ENCODE data around the gene EIF4A3. TPM values are rescaled to one million over a fixed set of nuclear protein-coding genes. Genes with fewer than 3 reads are reported as not detected.
"Not testable (repeated sequence)": the region's sequence is repeated elsewhere in the genome, so short reads cannot be mapped to it uniquely, and the experiment has no call there.

The EIF4A3 gene
- total RNA-seq, 1 donor from 2014 or later: 90.1 TPM

GRCh38 chr17:80166446-80166845 lies 19.5 kb upstream of the EIF4A3 start:
- intact Hi-C loops (cut with DNase I): no loop called here

GRCh38 chr17:80164185-80164584 lies 17.3 kb upstream of the EIF4A3 start:
- intact Hi-C loops (cut with DNase I): no loop called here
- Histone ChIP-seq H3K4me3 (no peak overlapping the region), H3K4me1 (no peaks in the 10 kb centered on the region), H3K27ac (no peak overlapping the region), H3K36me3 (no peaks in the 10 kb centered on the region), H3K9me3 (no peaks in the 10 kb centered on the region), H3K27me3 (no peaks in the 10 kb centered on the region)
- no peak for DNase-seq (ENCODE audit: extremely low spot score in 2 of 2)
- TF ChIP-seq POLR2AphosphoS5 (IDR thresholded peaks at IDR 0.05; ENCODE audit: insufficient read depth in 1 of 2, low read depth in 1 of 2): no peak

More at GRCh38 chr17:80166446-80166845, 19.5 kb upstream of the EIF4A3 start:
- no peak for DNase-seq (ENCODE audit: extremely low spot score in 2 of 2)
- Histone ChIP-seq H3K27me3 (no peaks in the 10 kb centered on the region), H3K36me3 (no peaks in the 10 kb centered on the region), H3K27ac (no peak overlapping the region), H3K4me1 (no peaks in the 10 kb centered on the region), H3K9me3 (no peaks in the 10 kb centered on the region), H3K4me3 (no peak overlapping the region)
- no peak for TF ChIP-seq POLR2AphosphoS5 (IDR thresholded peaks at IDR 0.05; ENCODE audit: insufficient read depth in 1 of 2, low read depth in 1 of 2)
- TF ChIP-seq CTCF (IDR thresholded peaks at IDR 0.05): no peak
- TF ChIP-seq POLR2A (IDR thresholded peaks at IDR 0.05): no peak

DNA sequence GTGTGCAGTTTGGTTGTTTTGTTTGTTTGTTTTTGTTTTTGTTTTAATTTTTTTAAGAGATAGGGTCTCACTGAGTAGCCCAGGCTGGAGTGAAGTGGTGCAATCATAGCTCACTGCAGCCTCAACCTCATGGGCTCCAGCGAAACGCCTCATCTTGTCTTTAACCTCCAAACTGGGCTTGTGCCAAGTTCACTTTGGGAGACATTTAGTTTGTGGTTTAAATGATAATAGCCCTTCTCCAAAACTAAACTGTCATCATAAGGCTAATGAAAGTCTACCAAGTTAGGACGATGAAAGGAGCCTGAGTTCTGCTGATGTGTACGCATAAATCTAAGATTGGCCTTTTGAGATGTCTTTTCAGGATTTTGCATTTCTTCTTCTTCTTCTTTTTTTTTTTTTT lies 16.4 kb upstream of the EIF4A3 start:
- no peaks in the 10 kb centered on the region for H3K9me3 ChIP-seq
- no peak overlapping the region for H3K27ac ChIP-seq
- H3K36me3 ChIP-seq: no peaks in the 10 kb centered on the region
- H3K4me3 ChIP-seq: no peak overlapping the region
- no peaks in the 10 kb centered on the region for H3K27me3 ChIP-seq
- DNase-seq (ENCODE audit: extremely low spot score in 2 of 2): no peak
- intact Hi-C loops (cut with DNase I): no loop called here
- TF ChIP-seq CTCF (IDR thresholded peaks at IDR 0.05) (no peak), POLR2A (IDR thresholded peaks at IDR 0.05) (no peak), POLR2AphosphoS5 (IDR thresholded peaks at IDR 0.05; ENCODE audit: insufficient read depth in 1 of 2, low read depth in 1 of 2) (no peak)
- H3K4me1 ChIP-seq: no peaks in the 10 kb centered on the region

DNA sequence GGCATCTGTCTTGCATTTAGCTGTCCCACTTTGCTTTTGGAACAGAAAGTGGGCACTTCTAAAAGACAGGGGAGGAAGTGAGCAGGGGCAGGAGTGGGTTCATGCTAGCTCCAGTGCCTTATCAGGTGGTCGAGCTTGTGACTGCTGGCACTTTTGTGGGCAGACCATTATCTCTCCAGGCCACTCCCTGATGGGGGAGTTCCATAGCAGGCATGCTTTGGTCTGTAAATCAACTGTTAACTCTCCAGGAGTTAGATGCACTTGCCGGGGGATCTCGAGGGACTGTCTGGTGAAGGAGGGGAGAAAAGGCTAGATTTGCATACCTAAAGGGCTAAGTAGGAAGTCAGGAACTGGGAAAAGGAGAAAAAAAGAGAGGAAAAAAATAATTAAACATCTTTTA lies 13.6 kb upstream of the EIF4A3 start:
- Histone ChIP-seq H3K4me1 (no peaks in the 10 kb centered on the region), H3K4me3 (no peak overlapping the region), H3K27ac (no peak overlapping the region), H3K9me3 (no peaks in the 10 kb centered on the region), H3K27me3 (no peaks in the 10 kb centered on the region), H3K36me3 (no peaks in the 10 kb centered on the region)
- no peak for DNase-seq (ENCODE audit: extremely low spot score in 2 of 2)
- intact Hi-C loops (cut with DNase I): no loop called here
- TF ChIP-seq CTCF (IDR thresholded peaks at IDR 0.05) (no peak), POLR2AphosphoS5 (IDR thresholded peaks at IDR 0.05; ENCODE audit: insufficient read depth in 1 of 2, low read depth in 1 of 2) (no peak), POLR2A (IDR thresholded peaks at IDR 0.05) (no peak)

GRCh38 chr17:80158846-80159245 lies 11.9 kb upstream of the EIF4A3 start:
- Histone ChIP-seq H3K4me1 (no peaks in the 10 kb centered on the region), H3K4me3 (no peak overlapping the region), H3K27me3 (no peaks in the 10 kb centered on the region), H3K9me3 (no peaks in the 10 kb centered on the region), H3K36me3 (no peaks in the 10 kb centered on the region), H3K27ac (no peak overlapping the region)
- intact Hi-C loops (cut with DNase I): no loop called here
- no peak for DNase-seq (ENCODE audit: extremely low spot score in 2 of 2)
- no peak for TF ChIP-seq CTCF (IDR thresholded peaks at IDR 0.05)
- no peak for TF ChIP-seq POLR2A (IDR thresholded peaks at IDR 0.05)
- no peak for TF ChIP-seq POLR2AphosphoS5 (IDR thresholded peaks at IDR 0.05; ENCODE audit: insufficient read depth in 1 of 2, low read depth in 1 of 2)

DNA sequence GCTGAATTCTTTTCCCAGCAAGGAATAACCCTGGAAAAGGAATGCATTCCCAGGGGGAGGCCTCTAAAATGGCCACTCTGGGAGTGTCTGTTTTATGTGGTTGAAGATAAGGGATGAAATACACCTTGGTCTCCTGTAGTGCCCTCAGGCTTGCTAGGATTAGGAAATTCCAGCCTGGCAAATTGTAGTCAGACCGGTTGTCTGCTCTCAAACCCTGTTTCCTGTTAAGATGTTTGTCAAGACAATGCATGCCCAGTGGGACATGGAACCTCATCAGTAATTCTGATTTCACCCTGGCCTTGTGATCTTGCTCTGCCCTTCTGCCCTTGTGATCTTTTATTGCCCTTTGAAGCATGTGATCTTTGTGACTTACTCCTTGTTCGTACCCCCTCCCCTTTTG lies 8.7 kb upstream of the EIF4A3 start:
- H3K27me3 ChIP-seq; H3K36me3 ChIP-seq; DNase-seq (ENCODE audit: extremely low spot score in 2 of 2); intact Hi-C loops (cut with DNase I); H3K27ac ChIP-seq; H3K4me1 ChIP-seq; H3K4me3 ChIP-seq; H3K9me3 ChIP-seq: not testable (repeated sequence)

Data from vagina (tissue), 2 donors.